IPS-20b (cell line): ENCODE results near the gene RAB5A.
"Not testable (repeated sequence)": the region's sequence is repeated elsewhere in the genome, so short reads cannot be mapped to it uniquely, and the experiment has no call there.

Experiments used
- H3K27ac ChIP-seq: one replicate; pipeline ENCODE4 v1.5.1; 2013; ENCODE audit warnings: low read length
- H3K27me3 ChIP-seq: 2 replicates; pipeline ENCODE4 v1.6.1; 2013; ENCODE audit warnings: mild to moderate bottlenecking, low read length, inconsistent platforms; ENCODE audit not compliant: insufficient read depth
- H3K36me3 ChIP-seq: 2 replicates; pipeline ENCODE4 v1.6.1; 2013; ENCODE audit warnings: low read depth, mild to moderate bottlenecking, inconsistent platforms, low read length, moderate library complexity; ENCODE audit not compliant: insufficient read depth
- H3K4me1 ChIP-seq: 2 replicates; pipeline ENCODE4 v1.6.1; 2013; ENCODE audit warnings: mild to moderate bottlenecking, control low read depth, inconsistent platforms, low read length, moderate library complexity; ENCODE audit not compliant: insufficient read depth
- H3K4me3 ChIP-seq: 2 replicates; pipeline ENCODE4 v1.5.1; 2013; ENCODE audit warnings: mild to moderate bottlenecking, low read length, inconsistent platforms
- H3K9ac ChIP-seq: 2 replicates; pipeline ENCODE4 v1.6.1; 2013; ENCODE audit warnings: low read depth, mild to moderate bottlenecking, inconsistent platforms, low read length, moderate library complexity
- H3K9me3 ChIP-seq: 2 replicates; pipeline ENCODE4 v1.6.1; 2013; ENCODE audit warnings: mild to moderate bottlenecking, low read depth, low read length, inconsistent platforms; ENCODE audit not compliant: insufficient read depth

RAB5A gene

DNA sequence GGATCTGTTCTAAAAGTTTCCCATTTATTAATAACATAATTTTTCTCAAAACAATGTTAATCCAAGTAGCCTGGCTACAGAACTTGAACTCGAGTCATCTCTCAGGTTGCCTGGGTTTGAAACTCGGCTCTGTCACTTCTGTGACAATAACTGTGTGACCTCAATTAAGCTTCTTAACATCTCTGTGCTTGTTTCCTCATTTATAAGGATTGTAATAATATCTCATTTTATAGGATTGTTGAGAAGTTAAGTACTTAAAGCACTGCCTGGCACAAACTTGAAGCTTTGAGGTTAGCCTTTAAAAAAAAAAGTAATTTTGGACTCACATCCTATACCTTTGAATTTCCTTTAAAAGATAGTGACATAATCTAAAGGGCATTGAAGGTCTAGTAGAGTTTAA lies 3.4 kb downstream of the RAB5A start:
- no peak overlapping the region for H3K9ac ChIP-seq
- H3K27ac ChIP-seq = no peak overlapping the region
- H3K4me1 ChIP-seq = peaks cover 12% of the 10 kb centered on the region; the same call in 1 of the 2 replicates
- H3K36me3 ChIP-seq = peaks cover 48% of the 10 kb centered on the region
- H3K4me3 ChIP-seq = no peak overlapping the region
- H3K27me3 ChIP-seq = no peaks in the 10 kb centered on the region
- H3K9me3 ChIP-seq = no peaks in the 10 kb centered on the region

DNA sequence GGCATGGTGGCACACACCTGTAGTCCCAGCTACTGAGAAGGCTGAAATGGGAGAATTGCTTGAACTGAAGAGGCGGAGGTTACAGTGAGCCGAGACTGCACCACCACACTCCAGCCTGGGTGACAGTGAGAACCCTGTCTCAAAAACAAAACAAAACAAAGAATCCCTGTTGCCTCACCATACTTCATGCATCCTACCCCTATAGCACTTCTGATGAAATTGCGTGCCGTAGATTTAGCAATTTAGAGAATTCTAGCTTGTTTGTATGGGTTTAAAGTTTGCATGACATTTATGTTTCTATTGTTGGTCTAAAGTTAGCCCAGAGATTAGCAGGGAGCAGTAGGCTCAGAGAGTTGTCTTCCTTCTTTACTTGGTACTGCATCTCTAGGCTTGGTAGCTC lies 7.8 kb downstream of the RAB5A start:
- H3K4me3 ChIP-seq = no peak overlapping the region
- peaks cover 79% of the 10 kb centered on the region for H3K36me3 ChIP-seq
- H3K9me3 ChIP-seq = no peaks in the 10 kb centered on the region
- no peaks in the 10 kb centered on the region for H3K27me3 ChIP-seq
- H3K9ac ChIP-seq = no peak overlapping the region
- no peak overlapping the region for H3K27ac ChIP-seq
- peaks cover 3% of the 10 kb centered on the region; the same call in 1 of the 2 replicates for H3K4me1 ChIP-seq

DNA sequence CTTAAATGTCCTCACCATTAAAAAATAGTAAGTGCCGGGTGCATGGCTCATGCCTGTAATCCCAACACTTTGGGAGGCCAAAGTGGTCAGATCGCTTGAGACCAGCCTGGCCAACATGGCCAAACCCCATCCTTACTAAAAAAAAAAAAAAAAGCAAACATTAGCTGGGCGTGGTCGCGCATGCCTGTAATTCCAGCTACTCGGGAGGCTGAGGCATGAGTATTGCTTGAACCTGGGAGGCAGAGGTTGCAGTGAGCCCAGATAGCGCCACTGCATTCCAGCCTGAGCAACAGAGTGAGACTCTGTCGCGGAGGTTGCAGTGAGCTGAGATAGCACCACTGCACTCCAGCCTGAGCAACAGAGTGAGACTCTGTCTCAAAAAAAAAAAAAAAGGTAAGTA lies 10.5 kb downstream of the RAB5A start:
- H3K4me1 ChIP-seq, H3K9me3 ChIP-seq, H3K9ac ChIP-seq, H3K4me3 ChIP-seq, H3K27ac ChIP-seq, H3K27me3 ChIP-seq: not testable (repeated sequence)
- peaks cover 83% of the 10 kb centered on the region for H3K36me3 ChIP-seq

DNA sequence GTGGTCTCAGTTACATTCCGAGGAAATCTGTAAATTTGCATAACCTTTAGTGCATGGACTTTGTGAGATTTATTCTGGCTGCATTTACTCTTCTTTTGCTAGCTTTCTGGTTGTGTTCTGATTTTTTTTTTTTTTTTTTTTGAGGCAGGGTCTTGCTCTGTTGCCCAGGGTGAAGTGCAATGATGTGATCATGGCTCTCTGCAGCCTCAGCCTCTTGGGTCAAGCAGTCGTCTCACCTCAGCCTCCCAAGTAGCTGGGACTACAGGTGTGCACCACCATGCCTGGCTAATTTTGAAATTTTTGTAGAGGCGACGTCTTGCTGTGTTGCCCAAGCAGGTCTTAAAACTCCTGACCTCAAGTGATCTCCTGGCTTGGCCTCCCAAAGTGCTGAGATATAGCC lies 12.6 kb downstream of the RAB5A start:
- Histone ChIP-seq H3K4me3 (no peak overlapping the region), H3K27me3 (no peaks in the 10 kb centered on the region), H3K27ac (no peak overlapping the region), H3K9ac (no peak overlapping the region), H3K9me3 (no peaks in the 10 kb centered on the region), H3K36me3 (peaks cover 61% of the 10 kb centered on the region), H3K4me1 (no peaks in the 10 kb centered on the region)

DNA sequence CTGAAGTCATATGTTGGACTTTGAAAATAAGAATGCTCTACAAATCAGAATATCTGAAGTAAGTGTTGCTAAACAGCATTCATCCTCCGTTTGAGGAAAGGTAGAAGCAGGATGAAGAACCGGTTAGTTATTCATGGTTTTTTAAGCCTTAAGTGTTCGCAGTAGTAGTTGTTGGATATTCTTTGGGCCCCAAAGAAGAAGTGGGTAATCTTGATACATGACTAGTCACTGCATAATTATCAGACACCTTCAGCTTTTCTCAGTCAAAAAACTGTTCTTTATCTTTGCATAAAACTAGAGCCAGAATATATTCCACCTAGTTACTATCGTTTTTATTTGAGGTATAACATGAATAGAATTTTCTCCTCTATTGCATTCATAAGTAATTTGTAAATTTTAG lies 13.8 kb downstream of the RAB5A start:
- no peak overlapping the region for H3K27ac ChIP-seq
- H3K9ac ChIP-seq = no peak overlapping the region
- no peaks in the 10 kb centered on the region for H3K4me1 ChIP-seq
- no peaks in the 10 kb centered on the region for H3K27me3 ChIP-seq
- no peak overlapping the region for H3K4me3 ChIP-seq
- no peaks in the 10 kb centered on the region for H3K9me3 ChIP-seq
- H3K36me3 ChIP-seq = peaks cover 50% of the 10 kb centered on the region

DNA sequence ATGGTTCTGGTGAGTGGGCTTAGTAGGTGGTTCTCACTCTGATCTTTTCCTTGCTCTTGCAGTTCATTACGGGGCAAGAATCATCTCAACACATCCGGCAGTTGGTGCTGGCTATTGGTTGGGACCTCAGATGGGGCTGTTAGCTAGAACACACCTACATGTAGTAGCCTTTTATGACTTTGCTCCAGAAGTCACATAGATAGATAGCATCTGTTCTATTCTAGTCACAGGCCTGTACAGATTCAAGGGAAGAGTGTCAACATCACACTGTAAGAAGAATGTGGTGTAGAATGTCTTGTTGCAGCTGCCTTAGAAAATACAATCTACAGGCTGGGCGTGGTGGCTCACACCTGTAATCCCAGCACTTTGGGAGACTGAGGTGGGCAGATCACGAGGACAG lies 15.1 kb downstream of the RAB5A start:
- H3K4me1 ChIP-seq = no peaks in the 10 kb centered on the region
- H3K27me3 ChIP-seq = no peaks in the 10 kb centered on the region
- H3K27ac ChIP-seq = no peak overlapping the region
- no peak overlapping the region for H3K9ac ChIP-seq
- H3K9me3 ChIP-seq = no peaks in the 10 kb centered on the region
- H3K36me3 ChIP-seq = peaks cover 45% of the 10 kb centered on the region
- H3K4me3 ChIP-seq = no peak overlapping the region

DNA sequence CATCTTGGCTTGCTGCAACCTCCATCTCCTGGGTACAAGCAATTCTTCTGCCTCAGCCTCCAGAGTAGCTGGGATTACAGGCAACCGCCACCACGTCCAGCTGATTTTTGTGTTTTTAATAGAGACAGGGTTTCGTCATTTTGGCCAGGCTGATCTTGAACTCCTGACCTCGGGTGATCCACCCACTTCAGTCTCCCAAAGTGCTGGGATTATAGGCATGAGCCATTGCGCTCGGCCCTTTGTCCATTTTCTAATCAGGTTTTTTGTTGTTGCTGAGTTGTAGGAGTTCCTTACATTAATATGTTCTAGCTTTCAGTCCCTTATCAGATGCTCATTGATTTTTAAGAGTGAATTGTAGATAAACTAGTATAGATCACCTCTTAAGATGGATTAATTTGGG lies 20.3 kb downstream of the RAB5A start:
- peaks cover 20% of the 10 kb centered on the region for H3K36me3 ChIP-seq
- no peak overlapping the region for H3K9ac ChIP-seq
- H3K4me3 ChIP-seq = no peak overlapping the region
- H3K4me1 ChIP-seq = no peaks in the 10 kb centered on the region
- no peaks in the 10 kb centered on the region for H3K27me3 ChIP-seq
- H3K27ac ChIP-seq = no peak overlapping the region
- no peaks in the 10 kb centered on the region for H3K9me3 ChIP-seq

DNA sequence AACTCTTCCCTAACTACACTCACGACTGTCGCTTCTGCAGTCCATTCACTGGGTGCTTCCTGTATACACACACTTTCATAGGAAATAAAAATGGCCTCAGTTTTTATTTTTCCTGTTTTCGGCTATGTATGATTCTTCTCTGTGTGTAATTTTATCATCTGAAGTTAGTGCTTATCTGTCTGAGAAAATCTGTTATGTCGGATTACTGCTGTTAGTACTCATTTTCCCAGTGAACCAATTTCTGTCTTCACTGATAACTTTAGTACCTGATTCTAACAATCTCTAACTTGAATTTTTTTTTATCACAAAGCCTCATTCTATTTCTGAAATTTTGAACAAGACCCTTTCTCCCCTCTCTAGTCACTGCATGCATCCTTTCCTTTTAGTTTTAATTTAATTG lies 20.9 kb downstream of the RAB5A start:
- no peak overlapping the region for H3K9ac ChIP-seq
- H3K9me3 ChIP-seq = no peaks in the 10 kb centered on the region
- no peaks in the 10 kb centered on the region for H3K27me3 ChIP-seq
- peaks cover 24% of the 10 kb centered on the region for H3K36me3 ChIP-seq
- no peak overlapping the region for H3K27ac ChIP-seq
- H3K4me3 ChIP-seq = no peak overlapping the region
- no peaks in the 10 kb centered on the region for H3K4me1 ChIP-seq

DNA sequence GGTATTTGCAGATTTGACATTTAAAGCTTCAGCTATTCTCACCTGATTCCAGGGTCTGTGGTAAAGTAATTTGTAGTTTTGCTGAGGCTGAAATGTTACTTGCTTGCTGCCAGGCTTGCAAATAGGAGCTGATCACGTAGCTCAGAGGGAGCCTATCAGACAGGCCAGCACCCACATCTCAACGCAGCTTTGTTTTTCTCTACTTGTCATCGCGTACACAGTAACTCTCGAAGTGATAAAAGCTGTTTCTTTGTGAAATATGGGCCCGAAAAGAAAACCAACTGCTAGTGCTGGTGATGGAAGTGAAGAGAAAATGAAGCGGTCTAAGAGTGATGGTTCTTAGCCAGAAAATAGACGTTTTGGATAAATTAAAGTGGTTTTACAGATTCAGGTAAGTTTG lies 23.4 kb downstream of the RAB5A start:
- H3K9ac ChIP-seq = no peak overlapping the region
- no peaks in the 10 kb centered on the region for H3K9me3 ChIP-seq
- no peaks in the 10 kb centered on the region for H3K4me1 ChIP-seq
- H3K27me3 ChIP-seq = no peaks in the 10 kb centered on the region
- H3K4me3 ChIP-seq = no peak overlapping the region
- H3K36me3 ChIP-seq = peaks cover 41% of the 10 kb centered on the region
- H3K27ac ChIP-seq = no peak overlapping the region

DNA sequence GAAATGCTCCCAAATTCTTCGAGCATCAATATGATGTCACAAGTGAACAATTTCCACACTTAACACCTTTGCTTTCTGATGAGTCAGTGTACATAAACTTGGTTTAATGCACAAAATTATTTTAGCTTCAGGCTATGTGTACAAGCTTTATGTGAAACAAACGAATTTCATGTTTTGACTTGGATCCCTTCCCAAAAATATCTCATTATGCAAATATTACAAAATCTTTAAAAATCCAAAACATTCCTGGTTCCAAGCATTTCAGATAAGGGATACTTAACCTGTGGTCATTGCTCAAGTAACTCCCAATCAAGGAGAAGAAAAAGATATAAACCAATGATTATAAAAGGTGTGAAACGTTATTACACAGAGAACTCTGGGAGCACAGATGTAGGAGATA lies 25.2 kb downstream of the RAB5A start:
- H3K36me3 ChIP-seq = peaks cover 50% of the 10 kb centered on the region
- H3K4me1 ChIP-seq = no peaks in the 10 kb centered on the region
- H3K9ac ChIP-seq = no peak overlapping the region
- no peak overlapping the region for H3K4me3 ChIP-seq
- no peaks in the 10 kb centered on the region for H3K27me3 ChIP-seq
- H3K9me3 ChIP-seq = no peaks in the 10 kb centered on the region
- no peak overlapping the region for H3K27ac ChIP-seq

DNA sequence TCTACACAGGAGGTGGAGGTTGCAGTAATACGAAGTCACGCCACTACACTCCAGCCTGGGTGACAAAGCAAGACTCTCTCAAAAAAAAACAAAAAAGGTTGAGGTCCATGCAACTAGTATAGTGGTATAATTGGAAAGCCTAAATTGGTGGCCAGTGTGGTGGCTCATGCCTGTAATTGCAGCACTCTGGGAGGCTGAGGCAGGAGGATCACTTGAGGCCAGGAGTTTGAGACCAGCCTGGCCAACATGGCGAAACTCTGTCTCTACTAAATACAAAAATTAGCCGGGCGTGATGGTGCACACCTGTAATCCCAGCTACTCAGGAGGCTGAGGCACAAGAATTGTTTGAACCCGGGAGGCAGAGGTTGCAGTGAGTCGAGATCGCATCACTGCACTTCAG lies 42.0 kb downstream of the RAB5A start:
- H3K27ac ChIP-seq, H3K4me3 ChIP-seq, H3K27me3 ChIP-seq, H3K4me1 ChIP-seq, H3K9me3 ChIP-seq, H3K9ac ChIP-seq: not testable (repeated sequence)
- H3K36me3 ChIP-seq = peaks cover 21% of the 10 kb centered on the region

DNA sequence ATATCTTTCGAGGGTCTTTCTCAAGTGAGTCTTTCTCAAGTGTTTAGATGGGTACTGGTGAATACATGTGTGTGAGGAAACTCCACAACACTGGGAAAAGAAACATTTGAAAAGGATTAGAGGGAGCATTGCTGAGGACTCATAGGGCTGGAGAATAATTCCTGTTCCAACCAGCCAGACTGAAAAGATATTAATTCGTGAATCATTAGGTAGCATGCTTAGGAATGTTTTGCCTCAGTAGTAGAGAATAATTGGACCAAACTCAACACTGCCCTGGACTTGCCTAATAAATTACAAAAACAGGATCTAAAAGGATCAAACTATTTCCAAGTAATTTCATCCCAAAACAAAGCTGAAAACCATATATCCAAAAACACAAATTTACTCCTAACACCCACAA lies 47.9 kb downstream of the RAB5A start:
- Histone ChIP-seq H3K36me3 (no peaks in the 10 kb centered on the region), H3K9me3 (no peaks in the 10 kb centered on the region), H3K9ac (no peak overlapping the region), H3K27ac (no peak overlapping the region), H3K27me3 (no peaks in the 10 kb centered on the region), H3K4me1 (no peaks in the 10 kb centered on the region), H3K4me3 (no peak overlapping the region)

DNA sequence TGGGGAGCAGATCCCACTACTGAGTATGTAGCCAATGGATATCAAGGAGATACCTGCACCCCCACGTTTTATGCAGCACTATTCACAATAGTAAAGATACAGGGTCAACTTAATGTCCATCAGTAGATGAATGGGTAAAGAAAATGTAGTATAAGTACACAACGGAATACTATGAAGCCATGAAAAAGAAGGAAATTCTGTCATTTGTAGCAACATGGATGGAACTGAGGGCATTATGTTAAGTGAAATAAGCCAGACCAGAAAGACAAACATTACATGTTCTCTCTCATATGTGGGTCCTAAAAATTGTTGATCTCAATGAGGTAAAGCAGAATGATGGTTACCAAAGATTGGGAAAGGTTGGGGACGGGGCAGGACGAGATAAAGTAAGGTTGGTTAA lies 50.6 kb downstream of the RAB5A start:
- Histone ChIP-seq H3K4me1 (no peaks in the 10 kb centered on the region), H3K4me3 (no peak overlapping the region), H3K27ac (no peak overlapping the region), H3K9me3 (no peaks in the 10 kb centered on the region), H3K27me3 (no peaks in the 10 kb centered on the region), H3K9ac (no peak overlapping the region), H3K36me3 (no peaks in the 10 kb centered on the region)
